ENCODE data around the gene SLC25A24.
"Not testable (repeated sequence)": the region's sequence is repeated elsewhere in the genome, so short reads cannot be mapped to it uniquely, and the experiment has no call there.

SLC25A24 gene

GRCh38 chr1:108140177-108140576 is 60.0 kb downstream of the SLC25A24 start:
- peaks cover 2% of the 10 kb centered on the region for H3K4me1 Mint-ChIP-seq (ENCODE audit: low read depth)
- peaks cover 64% of the 10 kb centered on the region for H3K36me3 Mint-ChIP-seq (ENCODE audit: low read depth)
- H3K4me3 Mint-ChIP-seq, result no peak overlapping the region
- peaks cover 1% of the 10 kb centered on the region for H3K9me3 Mint-ChIP-seq
- no peaks in the 10 kb centered on the region for H3K27me3 Mint-ChIP-seq (ENCODE audit: low read depth)
- no peak for DNase-seq (ENCODE audit: low spot score)
- H3K27ac Mint-ChIP-seq, result no peak overlapping the region

- not testable (repeated sequence) for H3K27ac Mint-ChIP-seq; H3K4me1 Mint-ChIP-seq (ENCODE audit: low read depth); H3K27me3 Mint-ChIP-seq (ENCODE audit: low read depth); H3K4me3 Mint-ChIP-seq; DNase-seq (ENCODE audit: low spot score); H3K9me3 Mint-ChIP-seq
- peaks cover 61% of the 10 kb centered on the region for H3K36me3 Mint-ChIP-seq (ENCODE audit: low read depth)
Observed at GRCh38 chr1:108139555-108139954, 60.6 kb downstream of the SLC25A24 start.

GRCh38 chr1:108133148-108133547 is 67.0 kb downstream of the SLC25A24 start:
- not testable (repeated sequence) for H3K27me3 Mint-ChIP-seq (ENCODE audit: low read depth); H3K4me1 Mint-ChIP-seq (ENCODE audit: low read depth); DNase-seq (ENCODE audit: low spot score); H3K4me3 Mint-ChIP-seq; H3K27ac Mint-ChIP-seq
- Mint-ChIP-seq H3K9me3 (peaks cover 13% of the 10 kb centered on the region), H3K36me3 (ENCODE audit: low read depth) (peaks cover 43% of the 10 kb centered on the region)

- H3K4me3 Mint-ChIP-seq; DNase-seq (ENCODE audit: low spot score); H3K27ac Mint-ChIP-seq; H3K4me1 Mint-ChIP-seq (ENCODE audit: low read depth); H3K27me3 Mint-ChIP-seq (ENCODE audit: low read depth): not testable (repeated sequence)
- peaks cover 13% of the 10 kb centered on the region for H3K9me3 Mint-ChIP-seq
- H3K36me3 Mint-ChIP-seq (ENCODE audit: low read depth), result peaks cover 38% of the 10 kb centered on the region
Observed at GRCh38 chr1:108132367-108132766, 67.8 kb downstream of the SLC25A24 start.

GRCh38 chr1:108131281-108131680 is 68.9 kb downstream of the SLC25A24 start:
- not testable (repeated sequence) for H3K4me3 Mint-ChIP-seq; DNase-seq (ENCODE audit: low spot score); H3K4me1 Mint-ChIP-seq (ENCODE audit: low read depth); H3K27ac Mint-ChIP-seq; H3K27me3 Mint-ChIP-seq (ENCODE audit: low read depth)
- Mint-ChIP-seq H3K9me3 (peaks cover 13% of the 10 kb centered on the region), H3K36me3 (ENCODE audit: low read depth) (peaks cover 32% of the 10 kb centered on the region)

- DNase-seq (ENCODE audit: low spot score), result no peak
- H3K4me1 Mint-ChIP-seq (ENCODE audit: low read depth), result peaks cover 2% of the 10 kb centered on the region
- peaks cover 13% of the 10 kb centered on the region for H3K9me3 Mint-ChIP-seq
- H3K27me3 Mint-ChIP-seq (ENCODE audit: low read depth), result no peaks in the 10 kb centered on the region
- H3K36me3 Mint-ChIP-seq (ENCODE audit: low read depth), result peaks cover 28% of the 10 kb centered on the region
- H3K4me3 Mint-ChIP-seq, result no peak overlapping the region
- no peak overlapping the region for H3K27ac Mint-ChIP-seq
Observed at GRCh38 chr1:108130794-108131193, 69.3 kb downstream of the SLC25A24 start.

- Mint-ChIP-seq H3K4me3 (no peak overlapping the region), H3K27me3 (ENCODE audit: low read depth) (no peaks in the 10 kb centered on the region), H3K9me3 (peaks cover 13% of the 10 kb centered on the region), H3K4me1 (ENCODE audit: low read depth) (peaks cover 2% of the 10 kb centered on the region), H3K36me3 (ENCODE audit: low read depth) (peaks cover 25% of the 10 kb centered on the region), H3K27ac (no peak overlapping the region)
- no peak for DNase-seq (ENCODE audit: low spot score)
Observed at GRCh38 chr1:108129999-108130398, 70.1 kb downstream of the SLC25A24 start.

- peak; percentile 48 for DNase-seq (ENCODE audit: low spot score)
- Mint-ChIP-seq H3K4me3 (no peak overlapping the region), H3K27ac (no peak overlapping the region), H3K4me1 (ENCODE audit: low read depth) (no peaks in the 10 kb centered on the region), H3K9me3 (no peaks in the 10 kb centered on the region), H3K36me3 (ENCODE audit: low read depth) (no peaks in the 10 kb centered on the region), H3K27me3 (ENCODE audit: low read depth) (no peaks in the 10 kb centered on the region)
Observed at GRCh38 chr1:108125312-108126138, 74.6 kb downstream of the SLC25A24 start.

- Mint-ChIP-seq H3K36me3 (ENCODE audit: low read depth) (no peaks in the 10 kb centered on the region), H3K4me1 (ENCODE audit: low read depth) (no peaks in the 10 kb centered on the region), H3K27me3 (ENCODE audit: low read depth) (peaks cover 7% of the 10 kb centered on the region), H3K4me3 (no peak overlapping the region), H3K27ac (no peak overlapping the region), H3K9me3 (no peaks in the 10 kb centered on the region)
- no peak for DNase-seq (ENCODE audit: low spot score)
Observed at GRCh38 chr1:108124622-108125311, 75.4 kb downstream of the SLC25A24 start.

GRCh38 chr1:108124023-108124422 is 76.1 kb downstream of the SLC25A24 start:
- no peak overlapping the region for H3K27ac Mint-ChIP-seq
- H3K9me3 Mint-ChIP-seq, result no peaks in the 10 kb centered on the region
- peaks cover 13% of the 10 kb centered on the region for H3K27me3 Mint-ChIP-seq (ENCODE audit: low read depth)
- H3K4me1 Mint-ChIP-seq (ENCODE audit: low read depth), result no peaks in the 10 kb centered on the region
- H3K36me3 Mint-ChIP-seq (ENCODE audit: low read depth), result no peaks in the 10 kb centered on the region
- H3K4me3 Mint-ChIP-seq, result no peak overlapping the region
- no peak for DNase-seq (ENCODE audit: low spot score)

GRCh38 chr1:108121358-108122143 is 78.6 kb downstream of the SLC25A24 start:
- no peak overlapping the region for H3K4me3 Mint-ChIP-seq
- H3K4me1 Mint-ChIP-seq (ENCODE audit: low read depth), result peaks cover 3% of the 10 kb centered on the region
- H3K27me3 Mint-ChIP-seq (ENCODE audit: low read depth), result peaks cover 13% of the 10 kb centered on the region
- H3K36me3 Mint-ChIP-seq (ENCODE audit: low read depth), result no peaks in the 10 kb centered on the region
- H3K27ac Mint-ChIP-seq, result no peak overlapping the region
- no peaks in the 10 kb centered on the region for H3K9me3 Mint-ChIP-seq
- DNase-seq (ENCODE audit: low spot score), result no peak

- Mint-ChIP-seq H3K4me3 (no peak overlapping the region), H3K27ac (no peak overlapping the region), H3K4me1 (ENCODE audit: low read depth) (peaks cover 3% of the 10 kb centered on the region), H3K27me3 (ENCODE audit: low read depth) (peaks cover 13% of the 10 kb centered on the region), H3K9me3 (no peaks in the 10 kb centered on the region), H3K36me3 (ENCODE audit: low read depth) (no peaks in the 10 kb centered on the region)
- DNase-seq (ENCODE audit: low spot score), result no peak
Observed at GRCh38 chr1:108120163-108120562, 80.0 kb downstream of the SLC25A24 start.

- Mint-ChIP-seq H3K27me3 (ENCODE audit: low read depth) (peaks cover 13% of the 10 kb centered on the region), H3K4me1 (ENCODE audit: low read depth) (peaks cover 3% of the 10 kb centered on the region), H3K36me3 (ENCODE audit: low read depth) (no peaks in the 10 kb centered on the region), H3K4me3 (no peak overlapping the region), H3K27ac (no peak overlapping the region), H3K9me3 (no peaks in the 10 kb centered on the region)
- no peak for DNase-seq (ENCODE audit: low spot score)
Observed at GRCh38 chr1:108119500-108119899, 80.6 kb downstream of the SLC25A24 start.
